ENCODE results near the gene FGD1. TPM values are rescaled to one million over a fixed set of nuclear protein-coding genes. Genes with fewer than 3 reads are reported as not detected.
A peak's percentile ranks its signal among the peaks of the same experiment; 100 is the strongest.

FGD1 gene
- total and polyA plus RNA-seq, 2 of the 13 experiments (the other 11 are each of a cell fraction or from before 2014, with no cell fraction given): 0.36 to 0.62 TPM

GRCh38 chrX:54439960-54440871, 55.8 kb downstream of the FGD1 start, which contains the start of gene TSR2 (continued):
- TF ChIP-seq ZNF281 (CRISPR knock-in tag; IDR thresholded peaks at IDR 0.05; ENCODE audit: borderline replicate concordance) (no peak), ZNF543 (CRISPR knock-in tag; IDR thresholded peaks at IDR 0.05) (0 out of 2 replicates have a peak, but pooled peaks have one; percentile 28), RAD51 (IDR thresholded peaks at IDR 0.05; ENCODE audit: borderline replicate concordance) (peak; percentile 49; the same call in 1 of the 2 replicates), ZNF318 (CRISPR knock-in tag; IDR thresholded peaks at IDR 0.05) (no peak), SCMH1 (CRISPR knock-in tag; IDR thresholded peaks at IDR 0.05; ENCODE audit: borderline replicate concordance) (no peak), ZMYM4 (CRISPR knock-in tag; IDR thresholded peaks at IDR 0.05) (peak; percentile 44; the same call in 1 of the 2 replicates), TBL1XR1 (IDR thresholded peaks at IDR 0.05; ENCODE audit: borderline replicate concordance, low read length, partially characterized antibody) (no peak), TMF1 (CRISPR knock-in tag; IDR thresholded peaks at IDR 0.05; ENCODE audit: low read depth) (0 out of 2 replicates have a peak, but pooled peaks have one; percentile 41), GPBP1L1 (CRISPR knock-in tag; IDR thresholded peaks at IDR 0.05) (no peak), ZNF883 (CRISPR knock-in tag; IDR thresholded peaks at IDR 0.05; ENCODE audit: not compliant biosample characterization) (no peak), CBFB (CRISPR knock-in tag; IDR thresholded peaks at IDR 0.05) (no peak), ATF7 (IDR thresholded peaks at IDR 0.05) (no peak), ATF7 (CRISPR knock-in tag; IDR thresholded peaks at IDR 0.05) (no peak), ATF7-NPFF (CRISPR knock-in tag; IDR thresholded peaks at IDR 0.05; ENCODE audit: low read depth) (no peak), THAP7 (CRISPR knock-in tag; IDR thresholded peaks at IDR 0.05) (no peak)

Measured in HepG2 (cell line).